ENCODE measurements around the gene MSH2. TPM values are rescaled to one million over a fixed set of nuclear protein-coding genes. Genes with fewer than 3 reads are reported as not detected.

MSH2 gene
- total RNA-seq, 1 donor: 33.4 TPM

- DNase-seq (ENCODE audit: low read depth): no peak
- TF ChIP-seq CTCF (IDR thresholded peaks at IDR 0.05; ENCODE audit: insufficient read depth, low read length): no peak
- no peak overlapping the region for H3K4me3 ChIP-seq (ENCODE audit: low read depth, low read length)
These were observed 14.1 kb upstream of the MSH2 start for GRCh38 chr2:47388888-47389287.

GRCh38 chr2:47389692-47390091 lies 13.3 kb upstream of the MSH2 start:
- no peak overlapping the region for H3K4me3 ChIP-seq (ENCODE audit: low read depth, low read length)
- no peak for TF ChIP-seq CTCF (IDR thresholded peaks at IDR 0.05; ENCODE audit: insufficient read depth, low read length)
- DNase-seq (ENCODE audit: low read depth): no peak

- DNase-seq (ENCODE audit: low read depth): no peak
- peak overlapping the region; percentile 86 for H3K4me3 ChIP-seq (ENCODE audit: low read depth, low read length)
- TF ChIP-seq CTCF (IDR thresholded peaks at IDR 0.05; ENCODE audit: insufficient read depth, low read length): no peak
These were observed 984 bp upstream of the MSH2 start for GRCh38 chr2:47401789-47402554.

GRCh38 chr2:47402555-47402804 lies 476 bp upstream of the MSH2 start:
- peak overlapping the region; percentile 86 for H3K4me3 ChIP-seq (ENCODE audit: low read depth, low read length)
- TF ChIP-seq CTCF (IDR thresholded peaks at IDR 0.05; ENCODE audit: insufficient read depth, low read length): no peak

GRCh38 chr2:47403609-47404193 lies 745 bp downstream of the MSH2 start:
- no peak for TF ChIP-seq CTCF (IDR thresholded peaks at IDR 0.05; ENCODE audit: insufficient read depth, low read length)
- no peak for DNase-seq (ENCODE audit: low read depth)
- peak overlapping the region; percentile 86 for H3K4me3 ChIP-seq (ENCODE audit: low read depth, low read length)

More at GRCh38 chr2:47402555-47402804, 476 bp upstream of the MSH2 start:
- DNase-seq (ENCODE audit: low read depth): no peak

- TF ChIP-seq CTCF (IDR thresholded peaks at IDR 0.05; ENCODE audit: insufficient read depth, low read length): no peak
- no peak for DNase-seq (ENCODE audit: low read depth)
- H3K4me3 ChIP-seq (ENCODE audit: low read depth, low read length): peak overlapping the region; percentile 86
These were observed 1.4 kb downstream of the MSH2 start for GRCh38 chr2:47404356-47404755.
